ENCODE data around the gene RASGRF2. TPM values are rescaled to one million over a fixed set of nuclear protein-coding genes. Genes with fewer than 3 reads are reported as not detected.
A peak's percentile ranks its signal among the peaks of the same experiment; 100 is the strongest.

The RASGRF2 gene
- total RNA-seq, 1 donor from 2014 or later: 0.92 TPM

DNA sequence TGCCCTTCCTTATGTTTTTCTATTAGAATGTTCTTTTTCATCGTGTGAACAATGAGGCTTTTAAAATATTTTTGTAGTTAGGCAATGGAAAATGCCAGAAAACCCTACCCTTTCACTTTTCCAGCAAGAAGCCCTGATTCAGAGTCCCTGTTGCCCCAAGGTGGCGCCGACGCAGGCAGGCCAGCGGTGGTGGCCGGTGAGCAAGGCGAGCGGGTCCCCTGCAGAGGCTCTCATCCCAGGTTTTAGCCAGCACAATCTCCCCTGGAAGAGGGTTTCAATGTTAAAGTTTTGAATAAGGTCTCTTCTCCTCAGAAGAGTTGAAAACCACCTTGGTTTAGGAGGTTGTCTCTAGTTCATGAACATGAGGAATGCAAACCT lies 232.2 kb downstream of the RASGRF2 start:
- H3K4me3 Mint-ChIP-seq (ENCODE audit: unreplicated experiment): no peak overlapping the region
- H3K4me1 Mint-ChIP-seq (ENCODE audit: low read depth): peaks cover 9% of the 10 kb centered on the region
- peaks cover 19% of the 10 kb centered on the region for H3K27me3 Mint-ChIP-seq (ENCODE audit: low read depth)
- H3K9me3 Mint-ChIP-seq (ENCODE audit: low read depth): no peaks in the 10 kb centered on the region
- no peaks in the 10 kb centered on the region for H3K36me3 Mint-ChIP-seq (ENCODE audit: low read depth)
- TF ChIP-seq, protein P1, sequence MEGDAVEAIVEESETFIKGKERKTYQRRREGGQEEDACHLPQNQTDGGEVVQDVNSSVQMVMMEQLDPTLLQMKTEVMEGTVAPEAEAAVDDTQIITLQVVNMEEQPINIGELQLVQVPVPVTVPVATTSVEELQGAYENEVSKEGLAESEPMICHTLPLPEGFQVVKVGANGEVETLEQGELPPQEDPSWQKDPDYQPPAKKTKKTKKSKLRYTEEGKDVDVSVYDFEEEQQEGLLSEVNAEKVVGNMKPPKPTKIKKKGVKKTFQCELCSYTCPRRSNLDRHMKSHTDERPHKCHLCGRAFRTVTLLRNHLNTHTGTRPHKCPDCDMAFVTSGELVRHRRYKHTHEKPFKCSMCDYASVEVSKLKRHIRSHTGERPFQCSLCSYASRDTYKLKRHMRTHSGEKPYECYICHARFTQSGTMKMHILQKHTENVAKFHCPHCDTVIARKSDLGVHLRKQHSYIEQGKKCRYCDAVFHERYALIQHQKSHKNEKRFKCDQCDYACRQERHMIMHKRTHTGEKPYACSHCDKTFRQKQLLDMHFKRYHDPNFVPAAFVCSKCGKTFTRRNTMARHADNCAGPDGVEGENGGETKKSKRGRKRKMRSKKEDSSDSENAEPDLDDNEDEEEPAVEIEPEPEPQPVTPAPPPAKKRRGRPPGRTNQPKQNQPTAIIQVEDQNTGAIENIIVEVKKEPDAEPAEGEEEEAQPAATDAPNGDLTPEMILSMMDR (IDR thresholded peaks at IDR 0.05): no peak
- no peak for DNase-seq (ENCODE audit: low spot score)
- no peak overlapping the region for H3K27ac Mint-ChIP-seq (ENCODE audit: unreplicated experiment)

DNA sequence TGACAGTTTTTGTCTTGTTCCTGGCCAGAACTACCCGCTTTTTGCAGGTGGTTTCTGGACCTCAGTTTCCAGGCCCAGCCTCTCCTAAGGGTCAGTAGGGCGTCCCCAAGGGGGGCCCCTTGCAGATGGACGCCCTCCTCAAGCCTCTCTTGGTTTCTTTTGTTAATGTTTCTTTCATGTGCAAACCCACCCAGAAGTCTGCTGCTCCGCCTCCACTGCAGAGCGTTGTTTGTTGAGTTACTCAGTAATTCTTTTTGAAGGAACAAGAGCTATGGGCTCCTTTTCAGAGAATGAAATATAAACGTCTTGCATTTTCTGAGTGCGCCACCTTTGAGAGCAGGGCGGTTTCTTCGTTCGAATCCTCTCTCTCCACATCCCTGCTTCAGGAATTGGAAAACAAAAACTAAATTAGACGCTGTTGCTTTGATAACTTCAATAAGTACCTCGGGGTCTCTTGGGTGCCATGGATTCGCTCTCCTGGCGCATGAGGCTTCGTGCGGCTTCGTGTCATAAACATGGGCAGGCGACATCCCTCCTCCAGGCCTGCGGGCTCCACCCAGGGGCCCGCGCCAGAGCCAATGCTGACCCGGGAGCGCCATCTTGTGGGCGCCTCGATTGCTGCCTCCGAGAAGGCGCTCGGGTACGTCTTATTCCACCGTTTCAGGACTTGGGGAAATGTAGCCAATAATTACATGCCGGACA lies 234.6 kb downstream of the RASGRF2 start:
- TF ChIP-seq, protein P1 (IDR thresholded peaks at IDR 0.05): peak; percentile 100
- H3K4me1 Mint-ChIP-seq (ENCODE audit: low read depth): peaks cover 9% of the 10 kb centered on the region
- no peak overlapping the region for H3K27ac Mint-ChIP-seq (ENCODE audit: unreplicated experiment)
- no peaks in the 10 kb centered on the region for H3K9me3 Mint-ChIP-seq (ENCODE audit: low read depth)
- peak overlapping the region; percentile 64 for H3K4me3 Mint-ChIP-seq (ENCODE audit: unreplicated experiment)
- H3K27me3 Mint-ChIP-seq (ENCODE audit: low read depth): peaks cover 19% of the 10 kb centered on the region
- no peaks in the 10 kb centered on the region for H3K36me3 Mint-ChIP-seq (ENCODE audit: low read depth)
- no peak for DNase-seq (ENCODE audit: low spot score)

DNA sequence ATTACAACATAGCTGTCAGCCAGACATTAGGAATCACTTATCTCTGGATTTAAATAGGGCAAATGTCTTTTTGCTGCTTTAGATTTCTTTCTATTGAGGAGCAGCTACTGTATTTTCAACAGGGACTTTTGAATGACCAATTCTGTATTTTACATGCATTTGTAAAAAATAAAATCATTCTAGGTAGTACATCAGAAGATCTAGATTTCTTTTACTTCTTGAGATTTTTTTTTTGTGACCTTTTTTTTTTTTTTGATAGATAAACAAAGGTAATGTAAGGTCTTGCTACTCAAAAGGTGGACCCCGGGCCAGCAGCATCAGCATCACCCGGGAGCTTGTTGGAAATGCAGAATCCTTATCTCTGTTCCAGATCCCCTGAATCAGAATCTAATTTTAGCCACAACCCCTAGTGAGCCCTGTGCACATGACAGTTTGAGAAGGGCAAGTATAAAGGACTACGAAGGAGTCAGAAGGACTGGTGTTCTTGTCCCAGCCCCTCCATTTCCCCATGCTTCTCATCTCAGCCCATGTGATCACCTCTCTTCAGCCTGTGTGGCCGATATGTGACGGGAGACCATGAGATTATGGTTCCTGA lies 235.3 kb downstream of the RASGRF2 start:
- TF ChIP-seq, protein P1 (IDR thresholded peaks at IDR 0.05): no peak
- Mint-ChIP-seq H3K9me3 (ENCODE audit: low read depth) (no peaks in the 10 kb centered on the region), H3K4me3 (ENCODE audit: unreplicated experiment) (peak overlapping the region; percentile 64), H3K27ac (ENCODE audit: unreplicated experiment) (no peak overlapping the region), H3K36me3 (ENCODE audit: low read depth) (no peaks in the 10 kb centered on the region), H3K4me1 (ENCODE audit: low read depth) (peaks cover 9% of the 10 kb centered on the region), H3K27me3 (ENCODE audit: low read depth) (peaks cover 19% of the 10 kb centered on the region)
- no peak for DNase-seq (ENCODE audit: low spot score)

DNA sequence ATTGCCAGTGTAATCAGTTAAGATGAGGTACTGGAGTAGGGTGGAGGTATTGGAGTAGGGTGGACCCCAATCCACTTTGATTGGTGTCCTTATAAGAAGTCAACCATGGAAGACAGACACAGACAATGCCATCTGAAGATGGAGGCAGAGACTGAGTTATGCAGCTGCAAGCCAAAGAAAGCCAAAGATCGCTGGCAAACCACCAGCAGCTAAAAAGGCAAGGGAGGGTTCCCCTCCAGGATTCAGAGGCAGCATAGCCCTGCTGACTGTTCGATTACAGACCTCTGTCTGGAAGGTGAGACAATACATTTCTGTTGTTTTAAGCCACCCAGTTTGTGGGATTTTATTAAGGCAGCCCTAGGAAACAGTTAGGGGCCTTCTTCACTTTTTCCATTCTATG lies 242.5 kb downstream of the RASGRF2 start:
- no peaks in the 10 kb centered on the region for H3K36me3 Mint-ChIP-seq (ENCODE audit: low read depth)
- no peak overlapping the region for H3K4me3 Mint-ChIP-seq (ENCODE audit: unreplicated experiment)
- no peaks in the 10 kb centered on the region for H3K4me1 Mint-ChIP-seq (ENCODE audit: low read depth)
- H3K27me3 Mint-ChIP-seq (ENCODE audit: low read depth): no peaks in the 10 kb centered on the region
- DNase-seq (ENCODE audit: low spot score): no peak
- no peaks in the 10 kb centered on the region for H3K9me3 Mint-ChIP-seq (ENCODE audit: low read depth)
- TF ChIP-seq, protein P1 (IDR thresholded peaks at IDR 0.05): no peak
- H3K27ac Mint-ChIP-seq (ENCODE audit: unreplicated experiment): no peak overlapping the region

DNA sequence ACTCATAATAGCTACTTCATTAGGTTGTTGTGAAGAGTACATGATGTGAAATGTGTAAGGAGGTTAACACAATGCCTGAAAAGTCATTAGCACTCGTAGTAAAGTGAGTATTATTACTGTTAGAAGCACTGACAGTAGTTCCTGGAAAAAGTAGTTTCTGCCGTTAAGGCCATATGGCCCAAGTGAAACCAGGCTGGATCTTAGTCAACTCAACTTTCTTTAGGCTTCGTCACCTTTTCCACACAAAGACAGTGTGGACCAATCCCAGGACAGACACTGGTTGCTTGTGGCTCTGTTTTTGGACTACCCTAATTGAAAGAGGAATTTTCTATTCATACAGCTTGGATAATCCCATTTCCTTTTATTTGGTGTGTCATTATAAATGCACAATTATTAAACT lies 243.6 kb downstream of the RASGRF2 start:
- TF ChIP-seq, protein P1 (IDR thresholded peaks at IDR 0.05): no peak
- H3K27ac Mint-ChIP-seq (ENCODE audit: unreplicated experiment): no peak overlapping the region
- DNase-seq (ENCODE audit: low spot score): no peak
- H3K36me3 Mint-ChIP-seq (ENCODE audit: low read depth): no peaks in the 10 kb centered on the region
- H3K4me1 Mint-ChIP-seq (ENCODE audit: low read depth): no peaks in the 10 kb centered on the region
- H3K27me3 Mint-ChIP-seq (ENCODE audit: low read depth): no peaks in the 10 kb centered on the region
- H3K4me3 Mint-ChIP-seq (ENCODE audit: unreplicated experiment): no peak overlapping the region
- H3K9me3 Mint-ChIP-seq (ENCODE audit: low read depth): no peaks in the 10 kb centered on the region
